ENCODE measurements around the gene ADD2.

GRCh38 chr2:70757966-70758365 lies 10.0 kb downstream of the ADD2 start:
- TF ChIP-seq GATA2 (IDR thresholded peaks at IDR 0.05; ENCODE audit: low read depth, low read length) (no peak), GATA3 (IDR thresholded peaks at IDR 0.05; ENCODE audit: low read depth, low read length) (no peak)
